Adrenal gland (tissue), 12 donors: ENCODE measurements around the gene ZNF154. TPM values are rescaled to one million over a fixed set of nuclear protein-coding genes. Genes with fewer than 3 reads are reported as not detected.

Source experiments
- DNase-seq, 7 donors: peaks; one replicate each; pipeline ENCODE4 v3.0.0-alpha.2; 2019 to 2020
- H3K27ac ChIP-seq, 5 donors: fragments of 200-600 bp; sonication (generic) in 4 of 5; 1 replicate in 3 of 5; 2 replicates in 2 of 5; pipeline versions ENCODE4 v1.5.1 to v1.8.0; 2016 to 2020; ENCODE audit warnings: mild to moderate bottlenecking in 1 of 5
- H3K27me3 ChIP-seq: fragments of 200-600 bp; 2 replicates; pipeline ENCODE4 v1.8.0; 2021
- H3K36me3 ChIP-seq, 2 donors: fragments of 200-600 bp; replicated peaks in 1 of 2; 1 replicate in 1 of 2; 2 replicates in 1 of 2; pipeline versions ENCODE4 v1.5.1 to v1.8.0; 2018 to 2022
- H3K4me1 ChIP-seq, 2 donors: fragments of 200-600 bp; replicated peaks in 1 of 2; 1 replicate in 1 of 2; 2 replicates in 1 of 2; pipeline versions ENCODE4 v1.5.1 to v1.8.0; 2018 to 2021
- H3K4me3 ChIP-seq, 4 donors: fragments of 200-600 bp; sonication (generic) in 3 of 4; one replicate each; pipeline ENCODE4 v1.5.1; 2016 to 2018
- H3K9me3 ChIP-seq, 3 donors: fragments of 200-600 bp; sonication (generic) in 1 of 3; replicated peaks in 1 of 3; 1 replicate in 2 of 3; 2 replicates in 1 of 3; pipeline versions ENCODE4 v1.5.1 to v1.8.0; 2016 to 2021
- CTCF ChIP-seq, 6 experiments: fragments of 450-650 bp in 4 of 6; fragments of 200-600 bp in 2 of 6; sonication (generic) in 1 of 6; IDR thresholded peaks; 1 replicate in 5 of 6; 2 replicates in 1 of 6; pipeline versions ENCODE4 v1.5.1 to v1.8.0; 2016 to 2021; ENCODE audit warnings: antibody characterized with exemption in 6 of 6, mild to moderate bottlenecking in 2 of 6, moderate library complexity in 1 of 6
- POLR2A ChIP-seq, 2 donors: fragments of 450-650 bp; IDR thresholded peaks; one replicate each; pipeline ENCODE4 v1.6.1; 2017; ENCODE audit warnings: antibody characterized with exemption in 2 of 2, mild to moderate bottlenecking in 2 of 2, moderate library complexity in 1 of 2
- WGBS, 4 donors: extraction: QIAGEN DNeasy Blood & Tissue Kit in 2 of 4; methylation state at CpG; one replicate each; pipeline versions ENCODE4 v1.1.5 to v1.1.7; 2013 to 2017; 5-methylcytosine and 5-hydroxymethylcytosine counted together
- intact Hi-C, 2 donors: fragments of 100-400 bp; cut with DNase I; formaldehyde crosslinking; loops; one replicate each; pipeline versions ENCODE4 v1.14.1 to v1.15.0; 2022 to 2023
- polyA plus RNA-seq, 3 donors: library from polyadenylated mRNA; stranded (reverse); fragments of 200-250 nt in 2 of 3; fragments of 350-450 nt in 1 of 3; fragmentation: Illumina TruSeq in 1 of 3; extraction: RNeasy Lipid Tissue Mini Kit (QIAGEN cat#74804) in 1 of 3; gene quantifications; one replicate each; pipeline ENCODE4 v1.2.3, GENCODE V29; 2013 to 2014
- total RNA-seq, 9 donors: library from RNA; depleted of rRNA in 4 of 9; stranded (reverse); fragments of >200 nt in 4 of 9; fragments of 120-200 nt in 1 of 9; fragmentation: NEBNext Ultra II Directional in 1 of 9; extraction: Animal tissue kit (Norgen Biotek cat#: 25700) in 1 of 9; gene quantifications; one replicate each; pipeline versions ENCODE4 v1.1.0 to v1.2.4, GENCODE V29; 2013 to 2023
- donor health status: healthy with polysubstance abuse.
- donor health status: Bipolar disorder and iron deficiency.
- donor health status: DM: yes; HTN: yes; CAD: no.
- donor health status: DM: no; HTN: no; CAD: no.
- donor health status: DM: no; HTN: no; CAD: no.
- donor health status: DM: yes; HTN: yes; CAD: no.

ZNF154 gene
- total and polyA plus RNA-seq, 12 donors: 2.1 to 13.1 (median 6.8) TPM

- H3K4me3 ChIP-seq: no peak overlapping the region
- no peak for TF ChIP-seq POLR2A (IDR thresholded peaks at IDR 0.05)
- no peak for TF ChIP-seq CTCF (IDR thresholded peaks at IDR 0.05)
- H3K27ac ChIP-seq: no peak overlapping the region
- peaks cover 4 to 6% of the 10 kb centered on the region in 2 donors for H3K4me1 ChIP-seq
- WGBS, 4 donors: 64 to 78% (median 66%) methylated on average over 1 of the region's 1 CpG
- intact Hi-C loops: no loop called here
- DNase-seq: no peak
- no peaks in the 10 kb centered on the region for H3K27me3 ChIP-seq
- peaks cover 0 to 3% (median 0%) of the 10 kb centered on the region in 3 donors for H3K9me3 ChIP-seq
- no peaks in the 10 kb centered on the region for H3K36me3 ChIP-seq
Observed at GRCh38 chr19:57712222-57712621, 3.2 kb upstream of the ZNF154 start.

GRCh38 chr19:57709616-57710015 is 612 bp upstream of the ZNF154 start:
- Histone ChIP-seq H3K27ac (no peak overlapping the region), H3K36me3 (no peaks in the 10 kb centered on the region), H3K9me3 (peaks cover 0 to 3% (median 0%) of the 10 kb centered on the region in 3 donors), H3K4me1 (peaks cover 4 to 6% of the 10 kb centered on the region in 2 donors), H3K4me3 (peak overlapping the region in 2 of 4 donors; percentile 54 to 57), H3K27me3 (no peaks in the 10 kb centered on the region)
- intact Hi-C loops: no loop called here
- DNase-seq: peak in 2 of 7 donors; percentile 11 to 19
- 64 to 79% (median 71%) methylated on average over 15 of the region's 15 CpGs for WGBS, 4 donors
- TF ChIP-seq POLR2A (IDR thresholded peaks at IDR 0.05) (no peak), CTCF (IDR thresholded peaks at IDR 0.05) (no peak)

- Histone ChIP-seq H3K27ac (no peak overlapping the region), H3K9me3 (peaks cover 0 to 3% (median 0%) of the 10 kb centered on the region in 3 donors), H3K36me3 (peaks cover 0 to 19% of the 10 kb centered on the region in 2 donors), H3K4me1 (peaks cover 4 to 6% of the 10 kb centered on the region in 2 donors), H3K4me3 (no peak overlapping the region), H3K27me3 (no peaks in the 10 kb centered on the region)
- intact Hi-C loops: no loop called here
- TF ChIP-seq CTCF (IDR thresholded peaks at IDR 0.05) (no peak), POLR2A (IDR thresholded peaks at IDR 0.05) (no peak)
- no peak for DNase-seq
- 82 to 100% (median 100%) methylated on average over 1 of the region's 1 CpG for WGBS, 4 donors
Observed at GRCh38 chr19:57706346-57706745, 2.7 kb downstream of the ZNF154 start.

GRCh38 chr19:57701625-57702024 is 7.4 kb downstream of the ZNF154 start:
- DNase-seq: peak in 1 of 7 donors; percentile 23
- H3K9me3 ChIP-seq: no peaks in the 10 kb centered on the region
- no peaks in the 10 kb centered on the region for H3K4me1 ChIP-seq
- H3K36me3 ChIP-seq: peaks cover 0 to 25% of the 10 kb centered on the region in 2 donors
- TF ChIP-seq POLR2A (IDR thresholded peaks at IDR 0.05): no peak
- no peak for TF ChIP-seq CTCF (IDR thresholded peaks at IDR 0.05)
- intact Hi-C loops: no loop called here
- H3K27ac ChIP-seq: no peak overlapping the region
- no peaks in the 10 kb centered on the region for H3K27me3 ChIP-seq
- no peak overlapping the region for H3K4me3 ChIP-seq
- WGBS, 4 donors: 87 to 97% (median 93%) methylated on average over 6 of the region's 6 CpGs
